ENCODE measurements around the gene TGM2.

Gene TGM2

GRCh38 chr20:38126146-38126921 lies 38.7 kb downstream of the TGM2 start:
- no peak overlapping the region for H3K4me3 ChIP-seq (ENCODE audit: low read length)
- TF ChIP-seq ZNF274 (IDR thresholded peaks at IDR 0.05; ENCODE audit: low read depth, low read length): no peak

GRCh38 chr20:38125157-38126056 lies 39.7 kb downstream of the TGM2 start:
- H3K4me3 ChIP-seq (ENCODE audit: low read length): no peak overlapping the region
- TF ChIP-seq ZNF274 (IDR thresholded peaks at IDR 0.05; ENCODE audit: low read depth, low read length): no peak

- H3K4me3 ChIP-seq (ENCODE audit: low read length): no peak overlapping the region
Observed at GRCh38 chr20:38123021-38123587, 42.0 kb downstream of the TGM2 start.

GRCh38 chr20:38121741-38122140 lies 43.3 kb downstream of the TGM2 start:
- no peak overlapping the region for H3K4me3 ChIP-seq (ENCODE audit: low read length)
- no peak for TF ChIP-seq ZNF274 (IDR thresholded peaks at IDR 0.05; ENCODE audit: low read depth, low read length)

More at GRCh38 chr20:38123021-38123587, 42.0 kb downstream of the TGM2 start:
- no peak for TF ChIP-seq ZNF274 (IDR thresholded peaks at IDR 0.05; ENCODE audit: low read depth, low read length)

- TF ChIP-seq ZNF274 (IDR thresholded peaks at IDR 0.05; ENCODE audit: low read depth, low read length): no peak
Observed at GRCh38 chr20:38120625-38120988, 44.5 kb downstream of the TGM2 start.

GRCh38 chr20:38119446-38119845 lies 45.6 kb downstream of the TGM2 start:
- H3K4me3 ChIP-seq (ENCODE audit: low read length): no peak overlapping the region
- no peak for TF ChIP-seq ZNF274 (IDR thresholded peaks at IDR 0.05; ENCODE audit: low read depth, low read length)

More at GRCh38 chr20:38120625-38120988, 44.5 kb downstream of the TGM2 start:
- no peak overlapping the region for H3K4me3 ChIP-seq (ENCODE audit: low read length)

- no peak overlapping the region for H3K4me3 ChIP-seq (ENCODE audit: low read length)
- no peak for TF ChIP-seq ZNF274 (IDR thresholded peaks at IDR 0.05; ENCODE audit: low read depth, low read length)
Observed at GRCh38 chr20:38117635-38118034, 47.4 kb downstream of the TGM2 start.

GRCh38 chr20:38117205-38117604 lies 47.9 kb downstream of the TGM2 start:
- TF ChIP-seq ZNF274 (IDR thresholded peaks at IDR 0.05; ENCODE audit: low read depth, low read length): no peak
- no peak overlapping the region for H3K4me3 ChIP-seq (ENCODE audit: low read length)

- no peak for TF ChIP-seq ZNF274 (IDR thresholded peaks at IDR 0.05; ENCODE audit: low read depth, low read length)
- no peak overlapping the region for H3K4me3 ChIP-seq (ENCODE audit: low read length)
Observed at GRCh38 chr20:38116409-38117165, 48.5 kb downstream of the TGM2 start.

- no peak overlapping the region for H3K4me3 ChIP-seq (ENCODE audit: low read length)
- TF ChIP-seq ZNF274 (IDR thresholded peaks at IDR 0.05; ENCODE audit: low read depth, low read length): no peak
Observed at GRCh38 chr20:38115896-38116295, 49.2 kb downstream of the TGM2 start.

GRCh38 chr20:38115205-38115604 lies 49.9 kb downstream of the TGM2 start:
- H3K4me3 ChIP-seq (ENCODE audit: low read length): no peak overlapping the region
- no peak for TF ChIP-seq ZNF274 (IDR thresholded peaks at IDR 0.05; ENCODE audit: low read depth, low read length)

GRCh38 chr20:38114353-38114791 lies 50.7 kb downstream of the TGM2 start:
- H3K4me3 ChIP-seq (ENCODE audit: low read length): no peak overlapping the region
- TF ChIP-seq ZNF274 (IDR thresholded peaks at IDR 0.05; ENCODE audit: low read depth, low read length): no peak

GRCh38 chr20:38113401-38114325 lies 51.4 kb downstream of the TGM2 start:
- TF ChIP-seq ZNF274 (IDR thresholded peaks at IDR 0.05; ENCODE audit: low read depth, low read length): no peak
- no peak overlapping the region for H3K4me3 ChIP-seq (ENCODE audit: low read length)
